ENCODE results near the gene GTPBP3.

DNA sequence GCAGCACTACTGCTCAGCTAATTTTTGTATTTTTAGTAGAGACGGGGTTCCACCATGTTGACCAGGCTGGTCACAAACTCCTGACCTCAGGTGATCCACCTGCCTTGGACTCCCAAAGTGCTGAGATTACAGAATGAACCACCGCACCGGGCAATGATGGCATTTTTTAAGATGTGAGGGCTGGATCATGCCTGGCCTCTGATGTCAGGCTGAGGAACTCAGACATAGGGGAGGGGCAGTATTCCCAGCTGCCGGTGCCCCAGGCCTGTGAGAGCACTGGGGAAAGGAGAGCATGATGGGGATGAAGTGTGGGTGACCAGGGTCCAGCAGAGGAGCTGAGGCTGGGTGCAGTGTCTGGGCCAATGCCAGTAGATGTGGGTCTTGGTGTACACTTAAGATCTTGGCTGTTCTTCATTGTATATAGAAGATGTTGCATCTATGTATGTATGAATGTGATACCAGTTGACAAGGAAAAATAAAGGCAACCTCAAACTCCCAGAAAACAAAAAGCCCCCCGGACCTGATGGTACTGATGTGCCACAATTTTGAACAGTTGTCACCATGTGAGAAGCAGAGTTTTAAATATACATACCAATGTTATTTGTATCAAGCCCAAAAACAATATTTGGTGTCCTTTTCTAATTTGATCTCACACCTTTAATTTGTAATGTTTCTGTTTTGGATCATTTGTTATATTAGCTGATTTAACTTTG lies 43.2 kb downstream of the GTPBP3 start:
- TF ChIP-seq, protein P1, sequence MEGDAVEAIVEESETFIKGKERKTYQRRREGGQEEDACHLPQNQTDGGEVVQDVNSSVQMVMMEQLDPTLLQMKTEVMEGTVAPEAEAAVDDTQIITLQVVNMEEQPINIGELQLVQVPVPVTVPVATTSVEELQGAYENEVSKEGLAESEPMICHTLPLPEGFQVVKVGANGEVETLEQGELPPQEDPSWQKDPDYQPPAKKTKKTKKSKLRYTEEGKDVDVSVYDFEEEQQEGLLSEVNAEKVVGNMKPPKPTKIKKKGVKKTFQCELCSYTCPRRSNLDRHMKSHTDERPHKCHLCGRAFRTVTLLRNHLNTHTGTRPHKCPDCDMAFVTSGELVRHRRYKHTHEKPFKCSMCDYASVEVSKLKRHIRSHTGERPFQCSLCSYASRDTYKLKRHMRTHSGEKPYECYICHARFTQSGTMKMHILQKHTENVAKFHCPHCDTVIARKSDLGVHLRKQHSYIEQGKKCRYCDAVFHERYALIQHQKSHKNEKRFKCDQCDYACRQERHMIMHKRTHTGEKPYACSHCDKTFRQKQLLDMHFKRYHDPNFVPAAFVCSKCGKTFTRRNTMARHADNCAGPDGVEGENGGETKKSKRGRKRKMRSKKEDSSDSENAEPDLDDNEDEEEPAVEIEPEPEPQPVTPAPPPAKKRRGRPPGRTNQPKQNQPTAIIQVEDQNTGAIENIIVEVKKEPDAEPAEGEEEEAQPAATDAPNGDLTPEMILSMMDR (conservative IDR thresholded peaks at IDR 0.05; ENCODE audit: low read depth, low read length) = no peak
- no peak for TF ChIP-seq EZH2 (IDR thresholded peaks at IDR 0.05; ENCODE audit: borderline replicate concordance, low read depth, low read length, poor library complexity, severe bottlenecking)

Measured in A673 (cell line).